DOHH2 (cell line): ENCODE data around the gene ZNF878.

Experiments
- CTCF ChIP-seq: fragments of 200-600 bp; sonication (generic); IDR thresholded peaks from one replicate; pipeline ENCODE4 v1.5.1; 2014; ENCODE audit warnings: antibody characterized with exemption, mild to moderate bottlenecking, low read depth, low read length; ENCODE audit not compliant: poor library complexity, severe bottlenecking
- EZH2phosphoT487 ChIP-seq: fragments of 200-600 bp; sonication (generic); IDR thresholded peaks from 2 replicates; pipeline ENCODE4 v1.6.1; 2017; ENCODE audit warnings: borderline replicate concordance, mild to moderate bottlenecking, antibody characterized with exemption, low read length, moderate library complexity, mixed read lengths

GRCh38 chr19:12052091-12052496, 667 bp downstream of the ZNF878 start:
- TF ChIP-seq CTCF = no peak
- TF ChIP-seq EZH2phosphoT487 = no peak
